BLaER1 (cell line): ENCODE results near the gene SHKBP1.

ENCODE experiments used
- H3K27ac ChIP-seq: shearing (Covaris generic); formaldehyde crosslinking; 2 replicates; pipeline ENCODE4 v1.8.1; 2022
- H3K27me3 ChIP-seq: shearing (Covaris generic); formaldehyde crosslinking; 2 replicates; pipeline ENCODE4 v1.8.1; 2022
- H3K36me3 ChIP-seq: shearing (Covaris generic); formaldehyde crosslinking; 2 replicates; pipeline ENCODE4 v1.8.1; 2022
- H3K4me1 ChIP-seq: shearing (Covaris generic); formaldehyde crosslinking; 2 replicates; pipeline ENCODE4 v1.8.1; 2022
- H3K4me2 ChIP-seq: shearing (Covaris generic); formaldehyde crosslinking; 2 replicates; pipeline ENCODE4 v1.8.1; 2022
- H3K4me3 ChIP-seq: shearing (Covaris generic); formaldehyde crosslinking; 2 replicates; pipeline ENCODE4 v1.8.1; 2022
- H3K9ac ChIP-seq: shearing (Covaris generic); formaldehyde crosslinking; 2 replicates; pipeline ENCODE4 v1.8.1; 2022
- H3K9me3 ChIP-seq: shearing (Covaris generic); formaldehyde crosslinking; 2 replicates; pipeline ENCODE4 v1.8.1; 2022
- H4K20me1 ChIP-seq: shearing (Covaris generic); formaldehyde crosslinking; 2 replicates; pipeline ENCODE4 v1.8.1; 2022
- Cebpa-rat ChIP-seq: shearing (Covaris generic); IDR thresholded peaks from 2 replicates; pipeline ENCODE4 v1.8.1; 2022

The SHKBP1 gene

DNA sequence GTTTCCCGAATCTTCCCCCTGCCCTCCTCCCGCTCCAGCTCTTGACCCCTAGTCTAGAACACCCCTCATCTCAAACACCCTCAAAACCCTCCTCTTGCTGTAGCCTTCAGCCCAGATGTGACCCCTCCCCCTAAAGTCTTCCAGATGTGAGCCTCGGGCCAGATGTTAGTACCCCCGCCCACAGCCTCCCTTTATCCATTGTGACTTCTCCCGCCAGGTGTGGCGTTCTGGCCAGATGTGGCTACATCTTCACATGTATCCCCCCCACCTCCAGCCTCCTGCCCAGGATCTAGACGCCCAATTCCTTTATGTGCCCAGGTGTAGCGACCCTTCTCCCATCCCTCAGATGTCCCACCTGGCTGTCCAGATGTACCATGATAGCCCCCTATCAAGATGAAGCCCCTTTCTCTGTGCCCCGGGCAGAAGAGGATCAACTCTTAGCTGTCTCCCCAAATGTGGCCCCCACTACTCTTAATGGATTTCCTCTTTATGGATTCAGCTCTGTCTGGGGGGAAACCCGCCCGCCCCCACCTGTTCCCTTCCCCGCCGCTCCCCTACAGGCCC is 24.0 kb downstream of the SHKBP1 start:
- no peaks in the 10 kb centered on the region for H3K9me3 ChIP-seq
- TF ChIP-seq Cebpa-rat, result no peak
- H3K27ac ChIP-seq, result peak overlapping the region; percentile 83
- no peaks in the 10 kb centered on the region for H3K36me3 ChIP-seq
- peak overlapping the region; percentile 100 for H3K4me2 ChIP-seq
- H3K9ac ChIP-seq, result peak overlapping the region; percentile 91
- H4K20me1 ChIP-seq, result peaks cover 16% of the 10 kb centered on the region
- peak overlapping the region; percentile 90 for H3K4me3 ChIP-seq
- peaks cover 69% of the 10 kb centered on the region for H3K4me1 ChIP-seq
- peaks cover 26% of the 10 kb centered on the region for H3K27me3 ChIP-seq

DNA sequence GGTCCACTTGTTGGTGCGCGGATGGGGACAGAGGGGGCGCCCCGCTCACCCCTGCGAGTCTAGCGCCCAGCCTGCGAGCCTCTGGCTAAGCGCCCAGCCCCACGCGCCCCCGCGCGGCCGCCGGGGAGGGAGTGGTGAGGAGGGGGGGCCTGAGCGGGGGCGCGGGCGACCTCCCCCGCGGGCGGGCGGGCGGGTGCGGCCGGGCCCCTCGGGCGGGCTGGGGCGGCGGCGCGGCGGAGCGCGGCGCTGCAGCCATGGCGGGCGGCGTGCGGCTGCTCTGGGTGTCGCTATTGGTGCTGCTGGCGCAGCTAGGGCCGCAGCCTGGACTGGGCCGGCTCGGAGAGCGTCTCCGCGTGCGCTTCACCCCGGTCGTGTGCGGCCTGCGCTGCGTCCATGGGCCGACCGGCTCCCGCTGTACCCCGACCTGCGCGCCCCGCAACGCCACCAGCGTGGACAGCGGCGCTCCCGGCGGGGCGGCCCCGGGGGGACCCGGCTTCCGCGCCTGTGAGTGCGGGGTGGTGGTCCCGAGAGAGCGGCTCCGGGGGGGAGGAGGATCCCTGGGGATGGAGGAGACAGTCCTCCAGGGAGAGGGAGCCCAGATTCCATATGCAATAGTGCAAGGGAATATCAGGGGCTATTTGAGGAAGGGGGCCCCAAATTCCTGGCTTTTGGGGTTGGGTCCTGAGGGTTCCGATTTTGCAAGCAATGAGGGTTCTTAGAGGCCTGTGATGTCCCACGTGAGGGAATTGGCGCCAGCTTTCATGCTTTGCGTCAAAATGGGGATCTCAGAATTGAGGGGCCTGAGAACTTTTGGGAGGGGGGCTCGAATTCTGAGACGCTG is 24.7 kb downstream of the SHKBP1 start, which contains the start of gene LTBP4:
Gene LTBP4 (plus strand): TSS at position 236 of the 841 bp plus-strand sequence. CDS start 19 bp downstream, at position 255.
- peak within 1 kb of the TSS; percentile 91 for H3K9ac ChIP-seq
- peaks cover 76% of the 10 kb centered on the region for H3K4me1 ChIP-seq
- H3K36me3 ChIP-seq, result no peaks in the 10 kb centered on the region
- H3K27me3 ChIP-seq, result peaks cover 22% of the 10 kb centered on the region
- peak within 1 kb of the TSS; percentile 93 for H3K27ac ChIP-seq
- no peaks in the 10 kb centered on the region for H3K9me3 ChIP-seq
- H3K4me3 ChIP-seq, result peak within 1 kb of the TSS; percentile 90
- peak within 1 kb of the TSS; percentile 100 for H3K4me2 ChIP-seq
- peaks cover 16% of the 10 kb centered on the region for H4K20me1 ChIP-seq
- no peak for TF ChIP-seq Cebpa-rat

DNA sequence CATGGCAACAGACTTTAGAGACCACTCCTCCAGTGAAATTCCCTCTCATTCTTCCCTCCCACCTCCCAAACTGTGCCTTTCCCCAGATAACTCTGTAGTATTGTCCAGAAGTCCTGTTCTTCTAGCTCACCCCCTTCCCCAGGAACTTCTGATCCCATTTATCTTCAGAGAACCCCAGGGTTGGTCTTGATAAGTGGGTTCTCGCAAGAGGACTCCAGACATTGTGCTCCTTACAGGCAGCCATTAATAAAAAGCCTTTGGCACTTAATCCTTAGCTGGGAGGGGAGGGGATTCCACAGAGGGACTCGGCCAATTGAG is 26.4 kb downstream of the SHKBP1 start:
- TF ChIP-seq Cebpa-rat, result no peak
- H4K20me1 ChIP-seq, result peaks cover 16% of the 10 kb centered on the region
- H3K9ac ChIP-seq, result peak overlapping the region; percentile 91
- H3K4me2 ChIP-seq, result peak overlapping the region; percentile 100
- H3K36me3 ChIP-seq, result no peaks in the 10 kb centered on the region
- peak overlapping the region; percentile 90 for H3K4me3 ChIP-seq
- peak overlapping the region; percentile 93 for H3K27ac ChIP-seq
- H3K27me3 ChIP-seq, result peaks cover 5% of the 10 kb centered on the region
- no peaks in the 10 kb centered on the region for H3K9me3 ChIP-seq
- H3K4me1 ChIP-seq, result peaks cover 76% of the 10 kb centered on the region

DNA sequence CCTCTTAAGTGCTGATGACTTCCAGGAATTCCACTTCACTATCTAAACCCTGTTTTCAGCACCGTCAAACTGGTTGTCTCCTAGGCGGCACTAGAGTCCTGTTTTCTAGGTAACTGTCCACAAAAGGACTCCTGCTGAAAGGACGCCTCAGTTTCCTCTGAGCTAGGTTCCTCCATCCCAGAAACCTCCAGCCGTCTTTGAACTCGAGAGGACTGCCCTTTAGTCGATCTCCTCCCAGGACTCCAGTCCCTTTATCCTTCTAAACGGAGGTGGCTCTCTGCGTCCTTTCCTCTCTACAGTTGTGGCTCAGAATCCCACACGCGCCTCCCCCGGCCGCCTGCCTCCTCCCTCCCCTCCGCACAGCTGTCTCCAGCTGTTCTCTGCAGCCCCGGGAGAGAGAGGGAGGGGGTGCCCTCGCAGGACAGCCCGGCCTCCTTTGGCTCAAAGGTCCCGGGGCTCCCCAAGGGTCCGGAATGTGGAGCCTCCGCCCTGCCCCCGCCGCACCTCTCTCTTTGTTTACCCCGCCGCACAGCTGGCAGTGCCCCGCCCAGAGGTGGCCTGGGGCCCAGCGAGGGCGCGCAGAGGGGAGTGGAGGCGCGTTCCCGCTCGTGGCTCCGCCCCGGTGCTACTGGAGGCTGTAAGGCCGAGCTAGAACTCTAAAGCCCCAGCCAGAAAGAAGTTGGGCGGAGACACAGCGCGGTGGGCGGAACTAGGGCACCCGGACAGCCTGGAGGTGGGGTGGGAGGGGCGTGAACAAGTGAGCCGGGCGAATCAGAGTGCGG is 26.9 kb downstream of the SHKBP1 start:
- Histone ChIP-seq H3K9me3 (no peaks in the 10 kb centered on the region), H3K4me1 (peaks cover 74% of the 10 kb centered on the region)

DNA sequence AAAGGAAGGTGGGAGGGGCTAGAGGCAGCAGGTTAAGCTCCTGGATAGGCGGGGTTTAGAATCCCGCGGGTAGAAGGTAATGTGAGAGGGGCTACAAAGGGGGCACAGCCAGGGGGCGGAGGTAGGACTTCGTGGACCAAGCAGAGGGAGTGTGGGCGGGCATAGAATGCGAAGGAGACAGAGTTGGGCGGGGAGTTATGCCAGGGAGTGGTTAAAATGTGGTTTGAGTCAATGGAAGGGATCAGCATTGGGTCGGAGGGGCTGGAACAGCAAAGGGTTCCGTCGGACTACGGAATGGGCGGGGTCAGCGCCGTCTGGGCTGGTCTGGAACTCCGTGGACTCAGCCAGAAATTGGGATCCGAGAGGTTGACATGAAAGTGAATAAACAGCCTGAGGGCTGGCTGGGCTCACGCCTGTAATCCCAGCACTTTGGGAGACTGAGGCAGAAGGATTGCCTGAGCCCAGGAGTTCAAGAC is 27.5 kb downstream of the SHKBP1 start:
- Histone ChIP-seq H3K27ac (no peak overlapping the region), H3K4me1 (peaks cover 75% of the 10 kb centered on the region), H3K27me3 (no peaks in the 10 kb centered on the region), H3K4me3 (peak overlapping the region; percentile 90; the same call in 1 of the 2 replicates), H3K9ac (no peak overlapping the region), H3K36me3 (no peaks in the 10 kb centered on the region), H3K9me3 (no peaks in the 10 kb centered on the region), H3K4me2 (peak overlapping the region; percentile 100), H4K20me1 (peaks cover 16% of the 10 kb centered on the region)
- TF ChIP-seq Cebpa-rat, result no peak

More for the DNA sequence above, 26.9 kb downstream of the SHKBP1 start:
- Histone ChIP-seq H3K9ac (peak overlapping the region; percentile 91), H3K4me3 (peak overlapping the region; percentile 90), H3K27ac (peak overlapping the region; percentile 93), H4K20me1 (peaks cover 16% of the 10 kb centered on the region), H3K27me3 (no peaks in the 10 kb centered on the region; the same call in 1 of the 2 replicates), H3K4me2 (peak overlapping the region; percentile 100), H3K36me3 (no peaks in the 10 kb centered on the region)
- no peak for TF ChIP-seq Cebpa-rat

DNA sequence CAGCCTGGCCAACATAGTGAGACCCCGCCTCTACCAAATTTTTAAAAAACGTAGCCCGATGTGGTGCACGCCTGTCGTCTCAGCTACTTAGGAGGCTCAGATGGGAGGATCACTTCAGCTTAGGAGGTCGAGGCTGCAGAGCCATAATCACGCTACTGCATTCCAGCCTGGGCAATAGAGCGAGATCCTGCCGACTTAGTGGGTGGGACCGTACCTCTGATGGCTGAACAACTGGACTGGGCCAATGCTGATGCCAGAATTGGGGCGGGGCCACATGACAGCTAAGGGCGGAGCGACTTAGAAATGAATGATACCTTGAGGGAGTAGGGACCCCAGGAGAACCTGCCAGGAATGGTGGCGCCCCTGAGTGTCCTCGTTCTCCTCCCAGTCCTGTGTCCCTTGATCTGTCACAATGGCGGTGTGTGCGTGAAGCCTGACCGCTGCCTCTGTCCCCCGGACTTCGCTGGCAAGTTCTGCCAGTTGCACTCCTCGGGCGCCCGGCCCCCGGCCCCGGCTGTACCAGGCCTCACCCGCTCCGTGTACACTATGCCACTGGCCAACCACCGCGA is 28.1 kb downstream of the SHKBP1 start:
- H3K27me3 ChIP-seq, result no peaks in the 10 kb centered on the region
- H3K4me3 ChIP-seq, result peak overlapping the region; percentile 90
- H3K27ac ChIP-seq, result peak overlapping the region; percentile 74; the same call in 1 of the 2 replicates
- TF ChIP-seq Cebpa-rat, result no peak
- H3K9ac ChIP-seq, result peak overlapping the region; percentile 77; the same call in 1 of the 2 replicates
- H3K36me3 ChIP-seq, result no peaks in the 10 kb centered on the region
- H3K4me1 ChIP-seq, result peaks cover 74% of the 10 kb centered on the region
- no peaks in the 10 kb centered on the region for H3K9me3 ChIP-seq
- peaks cover 16% of the 10 kb centered on the region for H4K20me1 ChIP-seq
- peak overlapping the region; percentile 100 for H3K4me2 ChIP-seq

DNA sequence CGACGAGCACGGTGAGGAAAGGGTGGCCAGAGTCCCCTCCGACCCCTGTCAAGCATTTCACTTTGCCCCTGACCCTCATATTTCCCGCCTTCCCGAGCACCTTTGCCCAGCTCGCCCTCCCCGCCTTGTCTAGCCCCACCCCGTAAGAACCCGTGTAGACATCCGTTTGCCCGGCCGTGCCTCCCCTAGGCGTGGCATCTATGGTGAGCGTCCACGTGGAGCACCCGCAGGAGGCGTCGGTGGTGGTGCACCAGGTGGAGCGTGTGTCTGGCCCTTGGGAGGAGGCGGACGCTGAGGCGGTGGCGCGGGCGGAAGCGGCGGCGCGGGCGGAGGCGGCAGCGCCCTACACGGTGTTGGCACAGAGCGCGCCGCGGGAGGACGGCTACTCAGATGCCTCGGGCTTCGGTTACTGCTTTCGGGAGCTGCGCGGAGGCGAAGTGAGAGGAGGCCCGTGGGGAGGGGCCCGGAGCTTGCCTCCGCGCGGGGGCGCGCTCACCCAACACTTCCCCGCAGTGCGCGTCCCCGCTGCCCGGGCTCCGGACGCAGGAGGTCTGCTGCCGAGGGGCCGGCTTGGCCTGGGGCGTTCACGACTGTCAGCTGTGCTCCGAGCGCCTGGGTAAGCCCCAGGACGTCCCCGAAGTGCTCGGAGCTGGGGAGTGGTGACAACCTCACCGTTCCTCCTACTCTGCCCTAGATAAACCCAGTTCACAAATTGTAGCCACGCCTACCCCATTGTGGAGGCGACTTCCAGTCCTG is 28.7 kb downstream of the SHKBP1 start:
- Histone ChIP-seq H3K4me2 (peak overlapping the region; percentile 100), H3K27ac (peak overlapping the region; percentile 74), H3K36me3 (no peaks in the 10 kb centered on the region), H3K9ac (peak overlapping the region; percentile 77), H3K4me3 (peak overlapping the region; percentile 69), H3K4me1 (peaks cover 74% of the 10 kb centered on the region), H4K20me1 (peaks cover 16% of the 10 kb centered on the region), H3K27me3 (no peaks in the 10 kb centered on the region), H3K9me3 (no peaks in the 10 kb centered on the region)
- no peak for TF ChIP-seq Cebpa-rat

DNA sequence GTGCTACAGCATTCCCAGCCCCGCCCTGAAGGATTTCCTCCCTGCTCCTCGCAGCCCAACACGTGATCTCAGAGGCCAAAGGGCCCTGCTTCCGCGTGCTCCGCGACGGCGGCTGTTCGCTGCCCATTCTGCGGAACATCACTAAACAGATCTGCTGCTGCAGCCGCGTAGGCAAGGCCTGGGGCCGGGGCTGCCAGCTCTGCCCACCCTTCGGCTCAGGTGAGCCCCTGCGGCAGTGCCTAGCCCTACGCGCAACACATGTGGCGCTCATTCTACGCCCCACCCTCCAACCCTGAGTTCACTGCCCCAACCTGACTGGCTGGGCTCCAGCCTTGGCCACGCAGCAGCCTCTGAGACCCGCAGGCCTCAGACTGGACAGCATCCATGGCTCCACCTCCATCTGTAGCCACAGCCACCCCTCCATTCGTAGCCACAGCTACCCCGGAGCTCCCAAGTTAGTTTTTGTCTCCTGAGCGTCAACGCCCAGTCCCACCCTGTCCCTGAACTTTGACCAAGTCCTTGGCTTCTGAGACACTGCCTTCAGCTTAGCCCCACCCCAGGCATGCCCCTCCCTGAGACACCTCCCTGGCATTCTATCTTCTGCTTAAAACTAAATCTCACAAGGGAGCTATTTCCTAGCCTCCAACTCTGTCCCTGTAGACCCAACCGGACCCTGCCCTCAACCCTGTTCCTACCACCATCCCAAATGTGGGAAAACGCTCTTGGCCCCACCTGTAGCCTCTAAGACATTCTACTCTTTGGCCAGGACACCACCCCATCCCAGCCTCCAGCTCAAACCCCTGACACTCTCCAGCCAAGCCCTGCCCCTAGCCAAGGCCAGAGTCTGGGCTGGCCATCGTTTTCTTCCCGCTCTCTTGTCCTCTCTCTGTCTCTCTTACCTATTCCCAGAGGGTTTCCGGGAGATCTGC is 30.9 kb downstream of the SHKBP1 start:
- Histone ChIP-seq H3K9ac (no peak overlapping the region), H3K4me1 (peaks cover 76% of the 10 kb centered on the region)

More for the DNA sequence above, 30.9 kb downstream of the SHKBP1 start:
- H3K4me3 ChIP-seq, result no peak overlapping the region
- peaks cover 16% of the 10 kb centered on the region for H4K20me1 ChIP-seq
- no peaks in the 10 kb centered on the region for H3K27me3 ChIP-seq
- TF ChIP-seq Cebpa-rat, result no peak
- H3K36me3 ChIP-seq, result no peaks in the 10 kb centered on the region
- no peak overlapping the region for H3K27ac ChIP-seq
- no peak overlapping the region for H3K4me2 ChIP-seq
- no peaks in the 10 kb centered on the region for H3K9me3 ChIP-seq
